Measurements from ENCODE around the gene PSMB10.
"Not testable (repeated sequence)": the region's sequence is repeated elsewhere in the genome, so short reads cannot be mapped to it uniquely, and the experiment has no call there.

The PSMB10 gene

GRCh38 chr16:67939507-67940445, 3.1 kb upstream of the PSMB10 start:
- no peak for TF ChIP-seq CTCF (IDR thresholded peaks at IDR 0.05; ENCODE audit: extremely low read depth, missing control alignments)

GRCh38 chr16:67937713-67938112, 1.1 kb upstream of the PSMB10 start:
- not testable (repeated sequence) for DNase-seq (ENCODE audit: low spot score)

More at GRCh38 chr16:67939507-67940445, 3.1 kb upstream of the PSMB10 start:
- DNase-seq (ENCODE audit: low spot score): no peak

- no peak for TF ChIP-seq CTCF (IDR thresholded peaks at IDR 0.05; ENCODE audit: extremely low read depth, missing control alignments)
- peak; percentile 91 for DNase-seq (ENCODE audit: low spot score)
These were observed 393 bp upstream of the PSMB10 start for GRCh38 chr16:67936880-67937605.

- peak; percentile 96 for DNase-seq (ENCODE audit: low spot score)
- no peak for TF ChIP-seq CTCF (IDR thresholded peaks at IDR 0.05; ENCODE audit: extremely low read depth, missing control alignments)
These were observed 1.1 kb downstream of the PSMB10 start for GRCh38 chr16:67935402-67936123.

GRCh38 chr16:67935101-67935401, 1.6 kb downstream of the PSMB10 start:
- TF ChIP-seq CTCF (IDR thresholded peaks at IDR 0.05; ENCODE audit: extremely low read depth, missing control alignments): no peak
- no peak for DNase-seq (ENCODE audit: low spot score)

GRCh38 chr16:67934306-67935100, 2.1 kb downstream of the PSMB10 start:
- no peak for DNase-seq (ENCODE audit: low spot score)

More at GRCh38 chr16:67934306-67935100, 2.1 kb downstream of the PSMB10 start:
- TF ChIP-seq CTCF (IDR thresholded peaks at IDR 0.05; ENCODE audit: extremely low read depth, missing control alignments): no peak

Measured in GM20000 (cell line).